GM19395 (cell line): ENCODE data around the gene ZNF780B.

ENCODE experiments used
- ATAC-seq: cut with Tn5 transposase; IDR thresholded peaks from one replicate; pipeline ENCODE4 v1.9.1; 2021; ENCODE audit warnings: mild to moderate bottlenecking, moderate library complexity; ENCODE audit not compliant: unreplicated experiment

ZNF780B gene

DNA sequence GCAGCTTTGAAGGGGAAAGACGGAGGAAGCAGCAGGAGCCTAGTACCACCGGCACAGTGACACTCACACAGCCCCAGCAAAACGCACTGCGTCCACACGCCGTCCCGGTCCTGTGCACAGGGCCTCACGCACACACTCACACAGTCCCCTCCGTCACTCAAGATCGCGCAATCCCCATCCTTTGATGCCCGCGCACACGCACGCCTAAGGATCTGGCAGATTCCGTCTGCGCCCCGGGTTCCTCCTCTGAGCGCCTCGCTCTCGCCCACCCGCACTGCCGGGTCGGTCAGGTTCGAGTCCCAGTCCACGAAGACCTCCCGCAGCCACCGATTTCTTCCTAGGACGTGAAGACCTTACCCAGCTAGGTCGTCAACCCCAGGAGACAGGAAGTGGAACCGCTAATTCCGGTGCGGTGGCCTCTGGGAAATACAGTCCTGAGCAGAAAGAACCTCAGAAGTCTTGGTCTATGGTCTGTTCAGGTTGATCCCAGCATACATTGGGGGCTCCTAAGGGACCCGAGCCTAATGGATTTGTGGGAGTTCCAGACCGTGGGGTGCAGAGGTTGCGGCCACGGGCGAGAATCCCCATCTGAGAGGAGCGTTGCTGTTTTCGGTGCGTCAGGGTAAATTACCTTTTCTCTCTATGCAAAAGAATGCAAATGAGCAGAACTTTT, at the start of gene ZNF780B:
ZNF780B (minus strand) TSS at position 400 of the 673 bp plus-strand sequence. CDS start 5,899 bp downstream, outside the sequence.
- ATAC-seq, result peak; percentile 75

GRCh38 chr19:40104754-40105153, 48.7 kb upstream of the ZNF780B start:
- ATAC-seq, result no peak

- ATAC-seq, result no peak
Observed at GRCh38 chr19:40103600-40103999, 47.6 kb upstream of the ZNF780B start.

GRCh38 chr19:40101813-40102212, 45.8 kb upstream of the ZNF780B start:
- ATAC-seq, result no peak

DNA sequence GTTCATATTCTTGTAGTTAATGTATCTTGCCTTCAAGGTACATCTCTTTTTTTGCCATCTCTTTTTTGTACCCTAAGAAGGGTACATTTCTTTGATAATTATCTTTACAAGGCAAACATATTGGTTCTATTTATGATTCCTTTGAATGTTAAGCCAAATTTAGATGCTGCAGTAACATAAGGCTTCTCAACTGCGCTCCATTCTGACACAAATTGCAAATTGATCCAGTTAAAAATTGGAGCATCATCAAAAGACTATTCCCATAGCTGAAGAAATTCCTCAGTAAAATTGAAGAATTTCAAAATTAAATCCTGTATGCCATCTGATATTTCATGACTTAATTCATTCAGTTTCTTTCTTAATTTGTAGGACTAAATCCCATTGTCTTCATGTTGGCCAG, 37.4 kb upstream of the ZNF780B start:
- no peak for ATAC-seq

DNA sequence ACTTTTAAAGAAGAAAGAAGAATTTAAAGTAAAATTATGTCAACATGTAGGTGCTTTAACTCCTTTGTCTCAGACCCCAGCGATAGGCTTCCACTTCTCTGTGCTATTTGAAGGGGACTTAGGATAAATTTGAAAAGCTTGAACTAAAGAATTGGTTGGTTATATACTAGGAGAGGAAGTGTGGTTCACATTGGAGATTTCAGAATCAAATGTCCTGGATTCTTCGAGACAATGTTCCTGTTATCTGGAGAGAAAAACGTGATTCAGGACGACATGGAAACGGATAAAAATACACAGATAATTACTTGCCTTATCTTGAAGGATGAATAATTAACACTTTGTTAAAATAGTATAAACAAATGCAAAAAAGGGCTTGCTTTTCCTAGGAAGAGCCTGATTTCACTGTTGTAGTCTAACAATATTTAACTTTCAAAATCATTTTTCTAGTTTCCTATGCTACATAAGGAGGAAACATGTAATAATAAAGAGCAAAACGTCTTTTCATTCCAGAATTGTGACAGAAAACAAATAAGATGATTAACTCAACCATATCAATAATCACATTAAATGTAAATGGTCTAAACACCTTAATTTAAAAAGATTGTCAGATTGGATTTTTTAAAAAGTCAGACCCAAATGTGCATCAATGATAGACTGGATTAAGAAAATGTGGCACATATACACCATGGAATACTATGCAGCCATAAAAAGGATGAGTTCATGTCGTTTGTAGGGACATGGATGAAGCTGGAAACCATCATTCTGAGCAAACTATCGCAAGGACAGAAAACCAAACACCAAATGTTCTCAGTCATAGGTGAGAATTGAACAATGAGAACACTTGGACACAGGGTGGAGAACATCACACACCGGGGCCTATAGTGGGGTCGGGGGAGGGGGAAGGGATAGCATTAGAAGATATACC, 35.4 kb upstream of the ZNF780B start:
- ATAC-seq, result no peak

DNA sequence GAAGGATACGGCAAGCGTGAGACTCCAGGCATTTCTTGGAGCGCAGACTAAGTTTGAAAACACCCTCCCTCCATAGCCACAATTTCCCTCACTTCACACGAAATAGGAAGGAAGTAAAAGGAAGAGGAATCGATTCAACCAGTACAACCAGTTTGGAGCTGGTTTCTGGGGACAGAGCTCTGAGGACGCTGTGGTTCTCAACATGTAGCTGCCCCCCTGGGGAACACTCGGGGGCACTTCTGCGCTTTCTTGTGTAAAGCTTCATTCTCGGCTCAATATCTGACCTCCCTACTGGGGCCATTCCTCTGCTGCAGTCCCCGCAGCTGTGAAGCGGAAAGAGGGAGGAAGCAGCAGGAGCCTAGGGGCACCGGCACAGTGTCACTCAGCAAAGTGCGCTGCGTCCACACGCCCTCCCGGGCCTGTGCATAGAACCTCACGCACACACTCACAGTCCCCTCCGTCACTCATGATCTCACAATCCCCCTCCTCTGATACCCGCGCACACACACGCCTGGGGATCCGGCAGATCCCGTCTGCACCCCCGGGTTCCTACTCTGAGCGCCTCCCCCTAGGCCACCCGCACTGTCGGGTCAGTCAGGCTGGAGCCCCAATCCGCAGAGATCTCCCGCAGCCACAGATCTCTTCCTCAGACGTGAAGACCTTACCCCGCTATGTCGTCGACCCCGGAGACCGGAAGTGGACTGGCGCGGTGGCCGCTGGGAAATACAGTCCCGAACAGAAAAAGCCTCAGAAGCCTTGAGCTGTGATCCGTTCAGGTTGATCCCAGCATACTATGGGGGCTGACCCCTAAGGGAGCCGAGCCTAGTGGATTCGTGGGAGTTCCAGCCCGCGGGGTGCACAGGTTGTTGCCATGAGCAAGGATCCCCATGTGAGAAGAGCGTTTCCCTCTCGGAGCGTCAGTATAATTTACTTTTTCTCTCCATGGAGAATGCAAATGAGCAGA, 34.5 kb upstream of the ZNF780B start, which contains the start of gene ZNF780A:
ZNF780A (minus strand) TSS at position 703 of the 964 bp plus-strand sequence. CDS start 6,190 bp downstream, outside the sequence.
- ATAC-seq, result peak; percentile 88

- no peak for ATAC-seq
Observed at GRCh38 chr19:40089462-40089861, 33.4 kb upstream of the ZNF780B start.

GRCh38 chr19:40088299-40089047, 32.4 kb upstream of the ZNF780B start:
- no peak for ATAC-seq

DNA sequence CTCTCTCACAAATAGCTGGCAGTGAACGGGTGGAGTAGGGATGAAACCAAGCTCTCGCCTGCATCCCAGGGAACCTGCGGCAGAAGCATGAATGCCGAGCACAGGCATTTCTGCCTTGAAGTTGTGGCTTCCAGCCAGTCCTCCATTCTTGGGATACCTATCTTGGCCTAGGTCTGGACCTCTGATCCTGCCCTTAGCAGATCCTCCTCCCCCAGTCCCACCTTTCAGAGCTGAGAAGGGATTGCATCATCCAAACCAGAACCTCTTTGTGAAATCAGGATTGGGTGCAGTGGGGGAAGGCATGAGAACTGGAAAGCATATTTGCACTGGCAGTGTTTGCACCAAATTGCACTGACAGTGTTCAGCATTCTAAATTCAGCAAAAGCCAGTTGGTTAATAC, 28.9 kb upstream of the ZNF780B start:
- ATAC-seq, result no peak

- no peak for ATAC-seq
Observed at GRCh38 chr19:40081411-40081810, 25.4 kb upstream of the ZNF780B start.

DNA sequence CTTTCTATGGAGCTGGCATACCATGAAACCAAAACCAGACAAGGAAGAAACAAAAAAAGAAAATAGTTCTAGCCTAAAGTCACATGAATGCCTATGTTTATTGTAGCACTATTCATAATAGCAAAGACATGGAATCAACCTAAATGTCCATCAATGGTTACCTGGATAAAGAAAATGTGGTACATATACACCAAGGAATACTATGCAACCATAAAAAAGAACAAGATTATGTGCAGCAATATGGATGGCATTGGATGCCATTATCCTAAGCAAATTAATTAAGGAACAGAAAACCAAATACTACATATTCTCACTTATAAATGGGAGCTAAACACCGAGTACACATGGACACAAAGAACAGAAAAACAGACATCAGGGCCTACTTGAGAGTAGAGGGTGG, 24.3 kb upstream of the ZNF780B start:
- ATAC-seq, result no peak

- no peak for ATAC-seq
Observed at GRCh38 chr19:40078377-40078776, 22.3 kb upstream of the ZNF780B start.

DNA sequence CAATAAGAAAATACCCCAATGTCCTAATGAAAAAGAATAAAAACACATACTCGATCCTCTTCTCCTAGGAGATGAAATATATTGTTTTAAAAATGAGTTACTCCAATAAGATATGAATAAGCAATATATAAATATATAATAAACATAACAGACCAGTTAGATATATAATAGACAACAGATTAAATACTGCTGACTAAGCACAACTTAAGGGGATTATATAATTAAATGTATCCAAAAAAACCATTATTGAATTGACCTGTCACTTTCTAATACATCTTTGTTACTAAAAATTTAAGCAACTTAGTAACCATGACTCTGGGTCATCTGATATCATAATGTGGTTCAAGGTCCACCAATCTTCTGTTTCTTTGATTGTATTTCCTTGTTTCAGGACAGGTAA, 14.0 kb upstream of the ZNF780B start:
- ATAC-seq, result no peak

DNA sequence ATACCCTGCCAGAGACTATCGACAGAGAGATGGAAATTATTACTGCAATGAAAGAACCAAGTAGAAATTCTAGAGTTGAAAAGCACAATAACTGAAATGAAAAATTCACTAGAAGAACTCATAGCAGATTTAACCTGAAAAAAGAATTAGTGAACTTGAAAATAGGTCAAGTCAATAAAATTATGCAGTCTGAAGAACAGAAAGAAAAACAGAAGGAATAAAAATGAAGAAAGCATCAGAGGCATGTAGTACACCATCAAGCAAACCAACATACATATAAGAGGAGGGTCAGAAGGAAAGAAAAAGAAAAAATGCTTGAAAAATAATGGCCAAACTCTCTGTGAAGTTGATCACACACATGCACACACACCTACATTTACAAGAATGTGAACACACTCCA, 3.6 kb upstream of the ZNF780B start:
- no peak for ATAC-seq

GRCh38 chr19:40057166-40057565, 1.1 kb upstream of the ZNF780B start:
- no peak for ATAC-seq

GRCh38 chr19:40056505-40056904, 474 bp upstream of the ZNF780B start:
- ATAC-seq, result no peak

DNA sequence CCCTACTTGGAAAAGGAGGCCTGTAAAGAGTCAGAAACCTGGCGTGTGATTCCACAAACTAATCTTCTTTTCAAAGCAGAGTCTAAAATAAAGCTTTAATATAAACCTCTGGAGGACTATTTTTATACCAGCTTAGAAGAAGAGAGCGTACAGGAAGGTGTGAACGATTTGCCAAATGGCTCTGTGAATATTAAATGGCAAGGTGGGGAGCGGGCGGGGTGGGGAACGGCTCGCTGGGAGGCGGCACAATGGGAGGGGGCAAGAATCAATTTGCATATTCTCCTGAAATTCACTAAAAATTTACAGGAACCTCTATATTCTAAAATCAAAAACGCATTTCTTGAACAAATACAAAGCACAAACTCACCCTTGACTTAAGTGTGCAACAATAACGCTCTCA, 982 bp downstream of the ZNF780B start:
- ATAC-seq, result no peak

DNA sequence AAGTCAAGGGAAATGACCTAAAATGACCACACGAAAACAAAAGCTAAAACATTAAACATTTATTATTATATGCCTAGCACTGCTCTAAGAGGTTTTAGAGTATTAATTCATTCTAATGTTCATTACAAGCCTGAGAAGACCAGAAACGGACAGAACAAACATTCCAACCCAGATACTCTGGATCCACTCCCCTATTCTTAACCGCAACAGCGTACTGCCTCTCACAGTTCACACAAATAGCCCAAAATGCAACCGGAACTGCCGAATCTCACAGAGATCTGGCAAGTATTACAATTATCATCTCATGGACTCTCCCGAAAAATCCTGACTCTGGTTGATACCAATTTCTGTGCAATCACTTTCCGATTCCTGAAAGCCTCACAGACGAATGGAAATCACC, 1.4 kb downstream of the ZNF780B start:
- ATAC-seq, result no peak

- ATAC-seq, result no peak
Observed at GRCh38 chr19:40053491-40053890, 2.5 kb downstream of the ZNF780B start.
